ENCODE results near the gene PIP4K2C. TPM values are rescaled to one million over a fixed set of nuclear protein-coding genes. Genes with fewer than 3 reads are reported as not detected.
"Not testable (repeated sequence)": the region's sequence is repeated elsewhere in the genome, so short reads cannot be mapped to it uniquely, and the experiment has no call there.

The PIP4K2C gene
- total and polyA plus RNA-seq, 12 donors: 5.8 to 17.2 (median 14.1) TPM

GRCh38 chr12:57560516-57560915 is 30.5 kb upstream of the PIP4K2C start:
- TF ChIP-seq CTCF (IDR thresholded peaks at IDR 0.05): no peak
- intact Hi-C loops (cut with DNase I): no loop called here
- WGBS, 2 donors: 94 to 95% methylated on average over 2 of the region's 2 CpGs

GRCh38 chr12:57561117-57561516 is 29.9 kb upstream of the PIP4K2C start:
- DNase-seq; H3K9me3 ChIP-seq; H3K4me1 ChIP-seq; ATAC-seq; intact Hi-C loops (cut with DNase I); H3K4me3 ChIP-seq; H3K36me3 ChIP-seq; H3K27ac ChIP-seq: not testable (repeated sequence)
- WGBS, 2 donors: 70 to 71% methylated on average over 1 of the region's 1 CpG
- peaks cover 0 to 36% (median 9%) of the 10 kb centered on the region in 7 donors for H3K27me3 ChIP-seq

More at GRCh38 chr12:57560516-57560915, 30.5 kb upstream of the PIP4K2C start:
- Histone ChIP-seq H3K36me3 (no peaks in the 10 kb centered on the region), H3K27me3 (peaks cover 0 to 30% (median 9%) of the 10 kb centered on the region in 7 donors), H3K4me1 (no peaks in the 10 kb centered on the region), H3K4me3 (no peak overlapping the region), H3K27ac (no peak overlapping the region), H3K9me3 (no peaks in the 10 kb centered on the region)
- DNase-seq (no peak), ATAC-seq (no peak)

GRCh38 chr12:57563358-57563757 is 27.6 kb upstream of the PIP4K2C start:
- Histone ChIP-seq H3K27ac (no peak overlapping the region), H3K27me3 (peaks cover 0 to 55% (median 21%) of the 10 kb centered on the region in 7 donors), H3K9me3 (no peaks in the 10 kb centered on the region), H3K4me1 (no peaks in the 10 kb centered on the region), H3K36me3 (no peaks in the 10 kb centered on the region), H3K4me3 (no peak overlapping the region)
- intact Hi-C loops (cut with DNase I): no loop called here
- DNase-seq: no peak
- ATAC-seq: no peak
- no peak for TF ChIP-seq CTCF (IDR thresholded peaks at IDR 0.05)
- WGBS, 2 donors: 16 to 23% methylated on average over 4 of the region's 4 CpGs

- Histone ChIP-seq H3K4me3 (no peak overlapping the region), H3K4me1 (no peaks in the 10 kb centered on the region), H3K36me3 (no peaks in the 10 kb centered on the region), H3K27me3 (peaks cover 0 to 62% (median 26%) of the 10 kb centered on the region in 7 donors), H3K9me3 (no peaks in the 10 kb centered on the region), H3K27ac (no peak overlapping the region)
- ATAC-seq: no peak
- no peak for DNase-seq
- 83 to 86% methylated on average over 7 of the region's 7 CpGs for WGBS, 2 donors
- intact Hi-C loops (cut with DNase I): no loop called here
- no peak for TF ChIP-seq CTCF (IDR thresholded peaks at IDR 0.05)
These were observed 26.7 kb upstream of the PIP4K2C start for GRCh38 chr12:57564178-57564740.

GRCh38 chr12:57568838-57569237 is 22.2 kb upstream of the PIP4K2C start:
- DNase-seq (no peak), ATAC-seq (no peak)
- Histone ChIP-seq H3K36me3 (no peaks in the 10 kb centered on the region), H3K4me3 (no peak overlapping the region), H3K4me1 (no peaks in the 10 kb centered on the region), H3K9me3 (no peaks in the 10 kb centered on the region), H3K27ac (no peak overlapping the region), H3K27me3 (peaks cover 0 to 68% (median 22%) of the 10 kb centered on the region in 7 donors)
- WGBS, 2 donors: 40 to 45% methylated on average over 6 of the region's 6 CpGs
- no peak for TF ChIP-seq CTCF (IDR thresholded peaks at IDR 0.05)
- intact Hi-C loops (cut with DNase I): no loop called here

Data from heart right ventricle (tissue), 16 donors.